ENCODE data around the gene ERBB4.
"Not testable (repeated sequence)": the region's sequence is repeated elsewhere in the genome, so short reads cannot be mapped to it uniquely, and the experiment has no call there.

The ERBB4 gene

DNA sequence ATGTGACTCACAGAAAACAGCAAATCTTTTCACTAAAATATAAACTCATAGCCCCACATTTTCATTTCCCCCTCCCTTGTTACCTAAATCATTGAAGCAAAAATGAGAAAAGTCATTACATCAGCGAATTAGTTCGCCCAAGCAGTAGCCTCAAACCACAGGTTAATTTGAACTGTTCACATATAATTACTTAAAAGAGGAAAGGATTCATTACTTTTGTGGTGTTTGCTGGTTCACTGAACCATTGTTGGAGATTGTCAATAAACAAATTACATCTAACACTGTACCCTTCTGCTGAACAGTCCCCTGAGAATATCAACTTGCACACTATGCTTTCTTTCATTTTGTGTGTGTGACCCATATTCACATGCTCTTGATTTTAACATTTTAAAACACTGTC, 238.7 kb downstream of the ERBB4 start:
- DNase-seq (ENCODE audit: low read depth in 2 of 2): no peak

DNA sequence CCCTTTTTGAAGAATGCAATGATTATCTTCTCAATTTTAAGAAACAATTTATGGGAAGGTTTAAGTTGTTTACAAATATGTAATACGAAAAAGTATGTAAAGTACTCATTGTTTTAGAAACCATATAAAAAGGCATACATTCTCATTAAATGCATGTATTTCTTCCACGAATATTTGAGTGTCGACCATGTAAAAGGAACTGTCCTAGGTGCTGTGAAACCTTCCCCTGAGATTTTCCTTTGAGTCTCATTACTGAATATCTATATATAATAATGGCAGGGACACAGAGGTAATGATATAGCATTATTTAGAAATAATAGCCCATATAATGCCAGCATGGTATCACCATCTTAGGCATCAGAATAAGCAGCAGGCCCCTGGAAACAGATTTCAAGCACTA, 239.3 kb downstream of the ERBB4 start:
- DNase-seq (ENCODE audit: low read depth in 2 of 2): no peak

DNA sequence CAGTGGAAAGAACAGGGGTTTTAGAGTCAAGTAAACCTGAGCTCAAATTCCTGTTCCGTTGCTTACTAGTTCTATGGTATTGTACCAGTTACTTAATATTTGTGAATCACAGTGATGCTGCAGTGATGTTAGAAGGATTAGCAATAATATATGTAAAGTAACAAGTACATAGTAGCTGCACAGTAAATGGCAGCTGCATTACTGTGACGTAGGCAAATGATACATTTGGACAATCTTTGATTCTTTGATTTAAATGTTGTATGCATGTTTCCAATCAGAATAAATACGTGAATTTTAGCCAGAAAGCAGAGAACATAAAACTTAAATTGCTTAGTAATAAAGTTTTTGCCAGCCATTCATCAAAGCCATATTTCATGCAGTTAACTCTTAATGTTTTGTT, 243.0 kb downstream of the ERBB4 start:
- no peak for DNase-seq (ENCODE audit: low read depth in 2 of 2)

DNA sequence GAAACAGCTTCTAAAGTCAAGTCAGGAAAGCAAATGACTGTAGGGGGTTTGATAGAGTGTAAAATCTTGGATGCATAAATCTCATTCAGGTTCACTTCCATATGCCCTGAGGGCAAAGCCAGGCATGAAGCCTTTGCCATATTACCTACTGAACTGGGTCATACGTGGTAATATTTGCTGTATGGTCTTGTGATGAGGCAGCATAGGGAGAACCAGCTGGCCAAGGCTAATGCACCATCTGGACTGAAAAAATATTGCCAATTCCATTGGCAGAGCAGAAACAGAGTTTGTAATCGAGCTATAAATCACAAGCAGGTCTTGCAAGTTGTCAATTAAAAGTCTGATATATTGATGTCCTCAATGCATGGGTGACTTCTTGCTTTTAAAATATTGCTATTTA, 243.8 kb downstream of the ERBB4 start:
- no peak for DNase-seq (ENCODE audit: low read depth in 2 of 2)

DNA sequence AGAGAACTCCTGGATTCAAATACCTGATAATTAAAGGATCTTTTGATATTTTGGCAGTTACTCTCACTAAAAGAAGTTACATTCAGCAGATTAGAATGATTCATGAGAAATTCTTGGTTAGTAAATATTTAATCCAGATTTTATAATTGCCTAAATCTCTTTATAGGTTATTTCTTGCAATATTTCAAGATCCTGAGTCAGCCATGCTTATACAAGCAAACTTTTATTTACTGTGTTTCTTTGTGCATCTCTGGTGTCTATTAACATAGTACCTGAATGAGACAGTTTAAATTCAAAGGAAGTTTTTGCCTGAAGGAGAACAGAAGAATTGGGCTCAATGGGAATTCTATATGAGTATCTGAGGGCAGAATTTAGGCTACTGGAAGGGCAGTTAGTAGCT, 249.3 kb downstream of the ERBB4 start:
- DNase-seq (ENCODE audit: low read depth in 2 of 2): no peak

DNA sequence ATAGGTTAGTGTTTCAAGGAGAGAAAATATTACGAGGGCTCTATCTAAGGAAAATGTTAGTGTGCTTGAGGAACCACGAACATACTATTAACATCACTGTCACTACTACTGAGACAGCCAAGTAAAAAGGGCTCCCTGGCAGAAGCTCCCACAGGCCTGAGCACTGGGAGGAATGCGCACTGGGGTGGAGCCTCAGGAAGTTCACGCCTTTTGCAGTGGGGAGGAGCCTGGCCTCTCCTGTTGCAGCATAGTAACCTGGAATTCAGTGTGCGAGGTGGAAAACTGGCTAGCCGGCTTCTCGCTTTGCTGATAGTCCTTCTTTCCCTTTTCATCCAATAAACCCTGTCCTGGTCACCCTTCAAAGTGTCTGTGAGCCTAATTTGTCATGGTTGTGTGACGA, 250.3 kb downstream of the ERBB4 start:
- DNase-seq (ENCODE audit: low read depth in 2 of 2): no peak

DNA sequence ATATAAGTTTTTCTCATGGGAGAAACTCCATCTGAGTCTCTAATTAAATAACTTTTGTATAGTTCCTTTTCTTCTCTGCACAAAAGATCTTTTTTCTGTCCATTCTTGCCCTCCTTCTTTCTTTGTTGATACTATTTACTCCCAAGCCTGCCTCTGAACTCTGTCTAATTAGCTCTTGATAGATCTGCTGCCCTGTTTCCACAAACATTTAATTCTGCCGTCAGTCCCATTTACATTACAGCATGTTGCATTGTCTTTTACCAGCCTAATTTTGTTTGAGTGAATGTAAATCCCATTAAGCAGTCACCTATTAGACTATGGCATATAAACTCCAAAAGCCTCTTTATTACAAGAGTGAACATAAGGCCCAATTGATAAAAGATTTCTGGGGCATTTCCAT, 254.4 kb downstream of the ERBB4 start:
- DNase-seq (ENCODE audit: low read depth in 2 of 2): no peak

DNA sequence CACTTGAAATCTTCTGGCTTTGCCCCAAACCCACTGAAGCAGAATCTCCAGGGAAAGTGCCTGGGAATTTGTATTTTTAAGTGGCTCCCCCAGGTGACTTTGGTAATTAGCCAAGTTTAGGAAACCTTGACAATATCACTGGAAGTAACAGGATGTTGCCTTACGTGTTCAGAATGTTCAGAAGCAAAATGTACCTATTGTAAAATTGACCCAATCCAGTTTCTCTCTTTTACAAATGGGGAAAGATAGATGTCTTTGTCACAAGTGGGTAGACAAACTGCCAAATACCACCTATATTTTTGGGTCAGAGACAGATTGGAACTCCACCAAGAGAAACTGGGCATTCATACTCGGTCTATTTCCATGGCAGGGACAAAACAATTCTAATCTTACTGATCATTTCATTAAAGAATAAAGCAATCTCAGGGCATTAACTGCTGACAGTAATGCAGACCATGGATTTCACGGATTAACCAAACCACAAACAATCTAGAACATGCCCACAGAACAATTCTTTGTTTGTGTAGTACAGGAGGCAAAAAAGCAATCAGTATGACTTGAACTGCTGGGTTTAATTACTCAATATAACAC, 255.8 kb downstream of the ERBB4 start:
- DNase-seq (ENCODE audit: low read depth in 2 of 2): no peak

DNA sequence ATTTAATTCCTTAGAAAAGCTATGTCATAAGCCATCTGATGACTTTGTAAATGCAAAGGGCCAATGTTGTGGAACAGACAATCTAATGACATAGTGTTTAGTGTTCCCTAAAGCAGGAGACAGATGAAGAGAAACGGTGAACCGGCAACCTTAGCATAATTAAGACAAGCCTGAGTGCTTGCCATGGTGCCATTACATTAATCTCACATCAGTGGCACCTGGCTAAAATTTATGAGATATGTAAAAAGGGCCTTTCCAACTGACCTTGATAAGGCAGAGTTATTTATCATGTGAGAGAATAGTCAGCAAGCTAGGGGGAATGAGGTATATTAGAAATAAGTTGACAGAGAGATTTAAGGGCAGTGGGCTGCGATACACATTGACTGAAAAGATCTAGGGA, 261.8 kb downstream of the ERBB4 start:
- DNase-seq (ENCODE audit: low read depth in 2 of 2): no peak

DNA sequence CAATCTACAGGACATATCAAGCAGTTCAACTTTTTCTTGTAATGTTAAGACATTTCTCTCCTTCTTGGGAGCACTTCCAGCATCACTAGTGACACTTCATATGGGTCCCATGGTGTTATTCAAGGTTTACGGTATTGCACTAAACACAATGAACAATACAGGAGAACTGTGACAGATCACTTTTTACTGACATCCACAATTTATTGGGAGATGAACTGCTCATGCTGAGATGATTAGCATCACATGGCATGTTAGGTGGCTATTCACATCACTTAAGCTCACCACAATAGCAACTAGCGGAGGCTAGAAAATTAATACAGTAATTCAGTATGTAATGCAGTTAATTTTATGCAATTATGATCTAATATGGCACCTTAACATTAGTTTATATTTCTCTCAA, 264.4 kb downstream of the ERBB4 start:
- DNase-seq (ENCODE audit: low read depth in 2 of 2): no peak

DNA sequence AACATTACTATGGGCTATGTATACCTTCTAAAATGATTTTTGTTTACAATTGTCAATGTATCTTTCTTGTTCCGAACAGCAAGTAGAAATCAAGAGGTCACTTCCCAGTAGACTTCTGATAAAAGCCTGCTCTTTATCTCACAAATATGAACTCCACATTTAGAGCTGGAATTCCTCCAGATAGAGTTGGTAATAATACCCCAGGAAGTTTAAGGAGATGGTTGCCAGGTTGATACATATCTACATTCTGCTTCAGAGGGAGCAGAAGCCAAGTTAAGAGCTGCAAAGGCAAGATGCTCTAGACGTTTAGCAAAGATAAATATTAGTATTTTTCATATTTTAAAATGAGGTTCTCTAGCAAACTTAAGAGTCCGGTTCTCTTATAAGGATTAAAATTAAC, 267.0 kb downstream of the ERBB4 start:
- no peak for DNase-seq (ENCODE audit: low read depth in 2 of 2)

DNA sequence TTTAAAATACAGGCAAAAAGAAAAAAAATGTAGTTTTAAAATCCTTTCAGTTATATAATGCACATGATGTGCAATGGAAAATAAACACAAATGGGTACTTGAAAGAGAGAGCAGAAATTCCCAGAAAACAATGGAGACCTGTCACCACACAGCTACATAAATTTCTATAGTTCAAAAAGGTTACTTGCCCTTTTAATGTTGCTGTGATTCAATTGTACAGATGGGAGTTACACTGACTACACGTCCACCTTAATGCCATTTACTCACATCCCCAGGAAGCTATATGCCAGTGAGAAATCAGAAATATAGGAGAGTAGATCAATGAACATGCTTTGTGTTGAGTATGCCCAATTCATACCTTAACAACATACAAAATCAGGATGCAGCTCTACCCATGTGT, 269.6 kb downstream of the ERBB4 start:
- no peak for DNase-seq (ENCODE audit: low read depth in 2 of 2)

DNA sequence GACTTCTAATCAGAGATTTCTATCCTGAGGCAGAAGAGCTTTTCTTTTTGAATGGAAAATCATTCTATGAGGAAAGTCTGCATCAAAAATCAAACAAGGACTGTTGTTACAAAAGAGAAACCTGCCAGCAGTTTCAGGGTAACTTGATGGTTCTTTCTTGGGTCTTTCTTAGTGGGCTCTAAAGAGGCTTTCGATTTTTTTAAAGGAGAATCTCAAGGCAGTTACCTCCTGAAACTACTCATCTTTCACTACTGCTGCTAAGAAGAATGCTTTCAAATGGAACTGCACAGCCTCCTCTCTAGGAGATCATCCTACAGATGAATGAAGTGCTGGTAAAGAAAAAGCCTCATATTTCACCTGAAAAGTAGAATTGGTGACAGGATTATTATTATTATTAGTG, 272.3 kb downstream of the ERBB4 start:
- DNase-seq (ENCODE audit: low read depth in 2 of 2): no peak

DNA sequence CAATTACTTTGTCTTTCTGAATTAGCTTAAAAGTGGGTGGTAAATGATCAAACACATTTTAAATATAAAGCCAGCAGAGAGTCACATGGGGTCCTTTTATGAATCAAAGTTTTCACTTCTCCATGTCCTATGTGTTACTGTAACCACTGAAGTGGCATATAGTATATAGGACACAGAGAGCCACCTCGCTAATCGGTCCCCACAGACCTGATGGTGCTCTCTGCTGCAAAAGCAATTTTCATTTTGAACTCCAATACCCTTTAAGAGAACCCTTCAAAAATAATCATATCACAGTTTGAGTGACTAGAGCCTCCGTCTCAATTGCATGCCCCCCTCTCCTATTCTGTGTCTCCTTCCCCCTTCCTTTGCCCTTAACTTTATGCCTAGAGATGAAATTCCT, 272.8 kb downstream of the ERBB4 start:
- no peak for DNase-seq (ENCODE audit: low read depth in 2 of 2)

DNA sequence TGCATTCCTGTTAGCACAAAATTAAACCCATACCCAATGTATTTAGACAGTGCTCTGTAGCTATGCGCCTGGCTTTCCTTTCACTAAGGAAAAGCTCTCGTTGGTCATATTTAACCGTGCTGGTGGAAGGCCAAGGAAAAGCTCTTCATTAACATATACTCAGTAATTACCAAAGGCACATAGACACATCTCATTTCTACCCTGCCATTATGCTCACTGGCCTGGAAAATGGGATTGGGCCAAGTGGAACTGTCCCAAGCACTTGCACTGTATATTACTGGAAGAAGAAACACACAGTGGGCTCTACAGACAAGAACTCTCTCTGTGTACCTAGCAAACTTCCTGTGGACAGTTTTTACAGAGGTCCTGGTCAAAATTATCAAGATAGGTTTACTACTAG, 274.4 kb downstream of the ERBB4 start:
- DNase-seq (ENCODE audit: low read depth in 2 of 2): no peak

DNA sequence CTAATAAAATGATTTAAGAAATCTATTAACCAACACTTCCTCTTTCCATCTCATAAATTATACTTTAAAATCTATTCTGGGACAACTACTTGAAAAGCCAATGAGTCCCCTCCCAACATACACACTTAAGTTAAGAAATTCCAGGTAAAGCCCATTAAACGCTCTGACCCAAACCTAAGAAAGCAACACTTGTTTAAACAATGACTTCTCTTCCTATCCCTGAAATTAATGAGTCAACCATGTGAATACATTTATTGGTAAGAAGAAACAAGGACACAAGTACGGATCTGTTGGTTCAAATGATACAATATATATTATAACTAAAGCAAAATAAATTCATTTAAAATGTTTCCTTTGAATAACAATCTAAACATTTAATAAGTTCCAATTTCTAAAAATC, 279.4 kb downstream of the ERBB4 start:
- no peak for DNase-seq (ENCODE audit: low read depth in 2 of 2)

DNA sequence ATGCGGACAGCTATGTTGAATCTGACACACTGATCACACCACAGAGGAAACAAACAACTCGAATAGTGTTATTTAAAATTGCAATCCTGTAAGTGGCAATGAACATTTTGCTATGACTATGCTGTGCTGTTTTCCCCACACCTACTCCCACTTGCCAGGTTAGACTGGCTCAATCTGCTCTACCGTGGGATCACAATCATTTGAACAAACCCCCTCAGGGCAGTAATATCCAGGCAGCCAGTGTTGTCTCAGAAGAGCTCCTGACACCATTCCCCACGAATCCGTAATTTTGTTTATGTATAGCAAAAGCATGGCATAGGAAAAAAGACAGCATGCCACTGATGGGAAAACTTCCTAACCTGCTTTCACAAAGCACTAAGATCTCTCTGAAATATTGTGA, 284.3 kb downstream of the ERBB4 start:
- DNase-seq (ENCODE audit: low read depth in 2 of 2): no peak

DNA sequence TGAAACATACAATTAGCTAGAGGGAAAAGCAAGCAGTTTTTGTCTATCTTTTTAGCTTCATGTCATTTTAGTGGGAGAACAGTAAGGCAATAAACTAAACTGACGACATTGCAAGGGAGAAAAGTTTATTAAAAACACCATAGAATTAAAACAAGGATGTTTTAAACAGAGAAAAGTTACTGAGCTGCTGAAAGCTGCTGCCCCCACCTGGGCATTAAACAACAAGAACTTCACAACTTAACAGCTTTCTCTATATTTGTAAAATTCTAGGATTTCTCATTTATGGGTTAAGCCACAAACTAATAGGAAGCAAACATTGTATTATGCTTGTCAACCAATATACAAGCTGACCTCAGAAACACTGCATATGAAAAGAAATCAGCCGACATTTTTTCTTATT, 289.2 kb downstream of the ERBB4 start:
- DNase-seq (ENCODE audit: low read depth in 2 of 2): no peak

DNA sequence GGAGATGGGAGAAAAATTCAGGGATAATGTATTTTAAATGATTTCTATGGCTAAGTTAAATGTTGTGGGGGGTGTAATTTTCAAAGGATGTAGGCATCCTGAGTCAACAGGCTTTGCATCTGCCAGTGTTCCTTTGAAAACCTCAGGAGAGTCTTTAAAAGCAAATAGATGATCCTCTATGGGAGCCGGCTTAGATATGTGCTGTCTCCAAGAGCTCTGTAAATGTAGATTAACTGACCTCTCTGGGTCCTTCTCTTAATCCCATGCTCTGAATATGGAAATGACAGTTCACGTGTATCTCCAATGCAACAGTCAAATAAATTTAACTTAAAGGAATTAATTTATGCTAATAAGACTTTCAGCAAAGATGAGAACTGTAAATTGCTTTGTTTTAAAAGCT, 292.7 kb downstream of the ERBB4 start:
- DNase-seq (ENCODE audit: low read depth in 2 of 2): no peak

DNA sequence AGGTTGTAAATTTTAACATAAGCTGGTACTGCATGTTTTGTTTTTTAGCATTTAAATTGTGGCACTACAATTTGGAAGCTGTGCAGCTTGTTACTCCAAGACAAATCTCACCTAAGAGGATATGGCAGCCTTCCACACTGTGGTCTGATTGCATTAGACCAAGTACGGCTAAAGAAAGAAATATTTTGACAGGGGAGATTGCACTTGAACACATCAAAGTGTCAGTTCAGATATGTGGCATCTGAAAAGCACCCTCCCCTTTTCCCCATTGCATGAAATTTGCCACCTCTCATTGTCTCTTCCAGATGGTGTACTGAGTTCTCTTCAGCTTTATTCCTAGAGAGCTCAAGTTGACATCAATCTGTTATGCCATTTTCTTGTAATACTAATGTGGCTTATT, 295.9 kb downstream of the ERBB4 start:
- no peak for DNase-seq (ENCODE audit: low read depth in 2 of 2)

DNA sequence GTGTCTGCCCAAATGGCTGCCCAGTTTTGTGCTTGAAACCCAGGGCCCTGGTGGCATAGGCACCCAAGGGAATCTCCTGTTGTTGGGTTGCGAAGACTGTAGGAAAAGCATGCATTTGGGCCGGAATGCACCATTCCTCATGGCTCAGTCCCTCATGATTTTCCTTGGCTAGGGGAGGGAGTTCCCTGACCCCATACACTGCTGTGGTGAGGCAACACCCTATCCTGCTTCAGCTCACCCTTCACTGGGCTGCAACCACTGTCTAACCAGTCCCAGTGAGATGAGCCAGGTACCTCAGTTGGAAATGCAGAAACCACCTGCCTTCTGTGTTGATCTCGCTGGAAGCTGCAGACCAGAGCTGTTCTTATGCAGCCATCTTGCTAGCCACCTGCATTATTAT, 300.4 kb downstream of the ERBB4 start:
- DNase-seq (ENCODE audit: low read depth in 2 of 2): not testable (repeated sequence)

DNA sequence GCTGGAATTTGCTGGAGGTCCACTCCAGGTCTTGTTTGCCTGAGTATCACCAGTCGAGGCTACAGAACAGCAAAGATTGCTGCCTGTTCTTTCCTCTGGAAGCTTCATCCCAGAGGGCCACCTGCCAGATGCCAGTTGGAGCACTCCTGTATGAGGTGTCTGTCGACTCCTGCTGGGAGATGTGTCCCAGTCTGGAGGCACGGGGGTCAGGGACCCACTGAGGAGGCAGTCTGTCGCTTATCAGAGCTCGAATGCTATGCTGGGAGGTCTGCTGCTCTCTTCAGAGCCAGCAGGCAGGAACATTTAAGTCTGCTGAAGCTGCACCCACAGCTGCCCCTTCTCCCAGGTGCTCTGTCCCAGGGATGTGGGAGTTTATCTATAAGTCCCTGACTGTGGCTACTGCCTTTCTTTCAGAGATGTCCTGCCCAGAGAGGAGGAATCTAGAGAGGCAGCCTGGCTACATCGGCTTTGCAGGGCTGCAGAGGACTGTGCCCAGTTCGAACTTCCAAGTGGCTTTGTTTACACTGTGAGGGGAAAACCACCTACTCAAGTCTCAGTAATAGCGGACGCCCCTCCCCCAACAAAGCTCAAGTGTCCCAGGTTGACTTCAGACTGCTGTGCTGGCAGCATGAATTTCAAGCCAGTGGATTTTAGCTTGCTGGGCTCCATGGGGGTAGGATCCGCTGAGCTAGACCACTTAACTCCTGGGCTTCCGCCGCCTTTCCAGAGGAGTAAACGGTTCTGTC, 301.1 kb downstream of the ERBB4 start:
- no peak for DNase-seq (ENCODE audit: low read depth in 2 of 2)

DNA sequence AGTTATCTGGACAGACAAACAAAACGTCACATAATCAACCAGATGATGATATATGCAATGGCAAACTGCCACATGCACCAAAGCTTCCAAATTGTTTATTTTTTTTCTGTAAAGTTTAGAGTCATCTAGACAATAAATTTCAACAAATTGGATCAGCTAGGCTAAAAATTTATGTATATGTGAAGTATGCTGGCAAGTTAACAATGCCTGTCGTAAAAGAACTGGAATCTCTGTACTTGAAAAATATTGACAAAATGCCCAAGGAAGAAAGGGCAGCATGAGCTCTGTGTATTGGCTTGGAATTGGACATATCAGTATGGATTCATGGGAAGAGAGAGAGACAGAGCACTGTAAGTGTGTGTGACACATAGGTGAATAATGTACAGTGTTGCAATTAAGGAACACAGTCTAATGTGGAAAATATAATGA, 309.8 kb downstream of the ERBB4 start:
- no peak for DNase-seq (ENCODE audit: low read depth in 2 of 2)

DNA sequence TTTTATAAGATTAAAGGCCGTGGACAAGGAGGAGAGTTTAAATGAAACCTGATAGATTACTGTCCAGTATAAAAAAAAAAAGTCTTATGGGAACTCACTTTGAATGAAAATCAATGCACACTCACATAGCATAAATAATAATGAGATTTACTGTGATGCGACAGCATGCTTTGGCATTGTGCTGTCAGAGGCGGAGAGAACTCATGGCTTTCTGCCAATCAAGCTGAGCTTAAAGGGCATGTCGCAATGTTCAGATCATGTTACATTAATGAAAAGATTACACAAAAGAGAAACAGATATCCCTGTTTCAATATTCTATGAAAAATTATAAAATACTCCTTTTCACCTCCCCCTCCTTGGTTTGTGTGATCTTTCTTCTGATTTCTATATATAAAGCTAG, 310.8 kb downstream of the ERBB4 start:
- DNase-seq (ENCODE audit: low read depth in 2 of 2): no peak

All from stimulated activated CD8-positive, alpha-beta memory T cell treated with anti-CD3 and anti-CD28 coated beads, Interleukin-2, amount 100 ng/mL, for 1 hour (primary cell).